ENCODE results near the gene CTSZ. TPM values are rescaled to one million over a fixed set of nuclear protein-coding genes. Genes with fewer than 3 reads are reported as not detected.

CTSZ gene
- polyA plus RNA-seq, 3 donors = 62.6 to 755 (median 86.4) TPM

GRCh38 chr20:58969439-58969838 is 37.6 kb downstream of the CTSZ start:
- DNase-seq = no peak
- no peak overlapping the region for H3K4me3 ChIP-seq (replicated peaks in 1 of 3; ENCODE audit: low read depth in 2 of 3, low read length in 3 of 3)
- no peak overlapping the region for H3K9ac ChIP-seq (ENCODE audit: insufficient read depth, low read length, poor library complexity, severe bottlenecking)
- no peaks in the 10 kb centered on the region for H3K27me3 ChIP-seq (ENCODE audit: control insufficient read depth in 2 of 2, insufficient read depth in 2 of 2, low read length in 2 of 2)
- H3K4me1 Mint-ChIP-seq = peaks cover 12% of the 10 kb centered on the region
- H3K4me2 ChIP-seq (replicated peaks; ENCODE audit: extremely low read depth, low read length, poor library complexity, severe bottlenecking) = no peak overlapping the region
- no peak overlapping the region for H2AFZ ChIP-seq (ENCODE audit: insufficient read depth, low read depth, low read length, poor library complexity, severe bottlenecking)
- no peaks in the 10 kb centered on the region for H3K36me3 ChIP-seq (replicated peaks in 1 of 2; ENCODE audit: control insufficient read depth in 1 of 2, insufficient read depth in 2 of 2, low read length in 2 of 2)
- peaks cover 0 to 8% (median 6%) of the 10 kb centered on the region in 7 donors for H3K9me3 Mint-ChIP-seq
- no peaks in the 10 kb centered on the region for H4K20me1 ChIP-seq (ENCODE audit: insufficient read depth, low read length)
- no peak overlapping the region for H3K27ac ChIP-seq (ENCODE audit: low read depth in 1 of 2, low read length in 2 of 2)
- WGBS (ENCODE audit: insufficient coverage) = no CpG with 5 or more reads among the region's 2 CpGs
- peaks cover 9 to 17% (median 15%) of the 10 kb centered on the region in 3 donors for H3K27me3 Mint-ChIP-seq (ENCODE audit: low read depth in 3 of 3)
- no peak overlapping the region for H3K4me3 Mint-ChIP-seq
- peaks cover 0 to 3% of the 10 kb centered on the region in 2 donors for H3K9me3 ChIP-seq (replicated peaks in 1 of 2; ENCODE audit: control insufficient read depth in 1 of 2, insufficient read depth in 1 of 2, low read length in 2 of 2)
- H3K36me3 Mint-ChIP-seq = no peaks in the 10 kb centered on the region
- peaks cover 9% of the 10 kb centered on the region in 2 donors for H3K4me1 ChIP-seq (ENCODE audit: control insufficient read depth in 1 of 2, insufficient read depth in 2 of 2, low read length in 2 of 2)
- no peaks in the 10 kb centered on the region for H3K79me2 ChIP-seq (ENCODE audit: insufficient read depth, low read length)
- intact Hi-C loops (cut with micrococcal nuclease) = no loop called here
- no peak for TF ChIP-seq CTCF (IDR thresholded peaks at IDR 0.05)
- no peak overlapping the region for H3K27ac Mint-ChIP-seq

GRCh38 chr20:58967652-58968429 is 39.2 kb downstream of the CTSZ start:
- H3K9ac ChIP-seq (ENCODE audit: insufficient read depth, low read length, poor library complexity, severe bottlenecking) = no peak overlapping the region
- intact Hi-C loops (cut with micrococcal nuclease) = no loop called here
- H3K27me3 Mint-ChIP-seq (ENCODE audit: low read depth in 3 of 3) = peaks cover 7 to 21% (median 20%) of the 10 kb centered on the region in 3 donors
- WGBS (ENCODE audit: insufficient coverage) = 93% methylated on average over 8 of the region's 10 CpGs
- H3K4me1 ChIP-seq (ENCODE audit: control insufficient read depth in 1 of 2, insufficient read depth in 2 of 2, low read length in 2 of 2) = no peaks in the 10 kb centered on the region
- no peaks in the 10 kb centered on the region for H3K36me3 Mint-ChIP-seq
- H3K4me3 Mint-ChIP-seq = no peak overlapping the region
- H2AFZ ChIP-seq (ENCODE audit: insufficient read depth, low read depth, low read length, poor library complexity, severe bottlenecking) = no peak overlapping the region
- no peaks in the 10 kb centered on the region for H3K36me3 ChIP-seq (replicated peaks in 1 of 2; ENCODE audit: control insufficient read depth in 1 of 2, insufficient read depth in 2 of 2, low read length in 2 of 2)
- no peak for DNase-seq
- peaks cover 0 to 3% of the 10 kb centered on the region in 2 donors for H3K9me3 ChIP-seq (replicated peaks in 1 of 2; ENCODE audit: control insufficient read depth in 1 of 2, insufficient read depth in 1 of 2, low read length in 2 of 2)
- peaks cover 5% of the 10 kb centered on the region for H3K4me1 Mint-ChIP-seq
- TF ChIP-seq CTCF (IDR thresholded peaks at IDR 0.05) = no peak
- H3K27me3 ChIP-seq (ENCODE audit: control insufficient read depth in 2 of 2, insufficient read depth in 2 of 2, low read length in 2 of 2) = no peaks in the 10 kb centered on the region
- H3K27ac Mint-ChIP-seq = no peak overlapping the region
- no peaks in the 10 kb centered on the region for H3K79me2 ChIP-seq (ENCODE audit: insufficient read depth, low read length)
- H4K20me1 ChIP-seq (ENCODE audit: insufficient read depth, low read length) = no peaks in the 10 kb centered on the region
- no peak overlapping the region for H3K4me3 ChIP-seq (replicated peaks in 1 of 3; ENCODE audit: low read depth in 2 of 3, low read length in 3 of 3)
- no peak overlapping the region for H3K4me2 ChIP-seq (replicated peaks; ENCODE audit: extremely low read depth, low read length, poor library complexity, severe bottlenecking)
- H3K9me3 Mint-ChIP-seq = peaks cover 2 to 8% (median 5%) of the 10 kb centered on the region in 7 donors
- no peak overlapping the region for H3K27ac ChIP-seq (ENCODE audit: low read depth in 1 of 2, low read length in 2 of 2)

All from CD14-positive monocyte (primary cell).